GM19025 (cell line): Measurements from ENCODE around the gene VAV1.
A peak's percentile ranks its signal among the peaks of the same experiment; 100 is the strongest.
"Not testable (repeated sequence)": the region's sequence is repeated elsewhere in the genome, so short reads cannot be mapped to it uniquely, and the experiment has no call there.

Source experiments
- ATAC-seq: cut with Tn5 transposase; IDR thresholded peaks from one replicate; pipeline ENCODE4 v1.9.1; 2021; ENCODE audit warnings: mild to moderate bottlenecking, low read depth, moderate library complexity; ENCODE audit not compliant: unreplicated experiment

Gene VAV1

DNA sequence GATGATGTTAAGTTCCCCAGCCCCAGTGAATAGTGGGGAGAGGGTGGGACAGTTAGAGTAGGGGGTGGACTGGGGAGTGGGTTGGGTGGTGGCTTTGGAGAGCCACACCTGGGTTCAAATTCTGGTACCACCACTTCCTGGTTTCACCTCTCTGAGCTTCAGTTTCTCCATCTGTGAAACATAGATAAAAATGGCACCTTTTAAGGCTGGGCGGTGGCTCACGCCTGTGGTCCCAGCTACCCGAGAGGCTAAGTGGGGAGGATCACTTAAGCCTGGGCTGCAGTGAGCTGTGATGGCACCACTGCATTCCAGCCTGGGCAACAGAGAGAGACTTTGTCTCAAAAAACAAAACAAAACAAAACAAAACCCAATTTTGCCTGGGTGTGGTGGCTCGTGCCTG is 5.9 kb downstream of the VAV1 start:
- no peak for ATAC-seq

- ATAC-seq = no peak
These were observed 6.7 kb downstream of the VAV1 start for GRCh38 chr19:6779206-6779605.

DNA sequence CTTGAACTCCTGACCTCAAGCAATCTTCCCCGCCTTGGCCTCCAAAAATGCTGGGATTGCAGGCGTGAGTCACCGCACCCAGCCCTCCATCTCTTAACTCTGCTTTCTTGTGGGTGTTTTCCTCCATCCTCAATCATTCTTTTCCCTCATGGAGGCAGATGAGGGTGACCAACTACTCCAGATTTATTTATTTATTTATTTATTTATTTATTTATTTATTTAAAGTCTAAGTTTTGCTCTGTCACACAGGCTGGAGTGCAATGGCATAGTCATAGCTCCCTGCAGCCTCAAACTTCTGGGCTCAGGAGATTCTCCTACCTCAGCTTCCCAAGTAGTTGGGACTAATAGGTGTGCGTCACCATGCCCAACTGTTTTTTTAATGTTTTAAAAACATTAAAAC is 14.9 kb downstream of the VAV1 start:
- no peak for ATAC-seq

DNA sequence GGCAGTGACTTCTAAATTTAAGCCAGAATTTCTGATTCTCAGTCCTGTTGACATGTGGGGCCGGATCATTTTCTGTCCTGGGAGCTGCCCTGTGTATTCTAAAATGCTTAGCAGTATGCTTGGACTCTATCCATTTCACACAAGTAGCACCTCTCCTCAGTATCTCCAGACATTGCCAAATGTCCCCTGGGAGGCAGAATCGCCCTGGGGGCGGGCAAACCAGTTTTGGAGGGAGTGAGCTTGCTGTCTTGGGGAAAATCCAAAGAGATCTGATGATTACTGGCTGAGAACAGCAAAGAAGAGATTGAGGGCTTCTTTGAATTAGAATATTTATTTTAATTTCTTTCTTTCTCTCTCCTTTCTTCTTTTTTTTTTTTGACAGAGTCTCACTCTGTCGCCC is 16.4 kb downstream of the VAV1 start:
- ATAC-seq = no peak

DNA sequence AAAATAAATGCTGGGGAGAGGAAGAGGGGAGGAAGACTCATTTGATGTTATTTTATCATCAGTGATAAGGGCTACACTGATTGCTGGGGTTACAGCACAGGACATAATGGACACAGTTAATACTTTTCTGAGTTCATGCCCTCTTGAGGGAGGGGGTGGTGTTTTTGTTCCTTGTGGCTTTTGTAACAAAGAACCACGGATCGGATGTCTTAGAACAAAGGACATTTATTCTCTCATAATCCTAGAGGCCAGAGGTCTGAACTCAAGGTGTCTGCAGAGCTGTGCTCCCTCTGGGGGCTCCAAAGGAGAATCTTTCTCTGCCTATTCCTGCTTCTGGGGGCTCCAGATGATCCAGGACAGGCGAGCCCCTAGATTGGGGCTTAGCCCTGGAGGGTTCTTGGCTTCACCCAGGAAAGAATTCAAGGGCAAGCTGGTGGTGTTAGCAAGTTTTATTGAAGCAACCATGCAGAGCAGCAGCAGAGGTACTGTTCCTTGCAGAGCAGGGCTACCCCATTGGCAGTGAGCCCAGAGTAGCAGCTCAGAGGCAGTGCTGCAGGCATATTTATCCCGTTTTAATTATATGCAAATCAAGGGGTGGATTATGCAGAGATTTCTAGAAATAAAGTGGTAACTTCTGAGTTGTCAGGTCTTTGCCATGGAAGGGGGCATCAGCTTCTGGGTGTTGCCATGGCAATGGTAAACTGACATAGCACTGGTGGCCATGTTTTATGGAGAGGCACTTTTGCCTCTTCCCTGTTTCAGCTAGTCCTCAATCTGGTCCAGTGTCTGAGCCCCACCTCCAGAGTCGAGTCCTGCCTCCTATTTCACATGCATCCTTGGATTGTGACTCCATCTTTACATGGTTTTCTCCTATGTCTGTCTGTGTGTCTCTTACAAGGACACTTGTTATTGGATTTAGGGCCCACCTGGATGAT is 18.0 kb downstream of the VAV1 start:
- no peak for ATAC-seq

GRCh38 chr19:6791237-6791636 is 18.7 kb downstream of the VAV1 start:
- ATAC-seq = no peak

- ATAC-seq = no peak
These were observed 20.9 kb downstream of the VAV1 start for GRCh38 chr19:6793411-6793810.

DNA sequence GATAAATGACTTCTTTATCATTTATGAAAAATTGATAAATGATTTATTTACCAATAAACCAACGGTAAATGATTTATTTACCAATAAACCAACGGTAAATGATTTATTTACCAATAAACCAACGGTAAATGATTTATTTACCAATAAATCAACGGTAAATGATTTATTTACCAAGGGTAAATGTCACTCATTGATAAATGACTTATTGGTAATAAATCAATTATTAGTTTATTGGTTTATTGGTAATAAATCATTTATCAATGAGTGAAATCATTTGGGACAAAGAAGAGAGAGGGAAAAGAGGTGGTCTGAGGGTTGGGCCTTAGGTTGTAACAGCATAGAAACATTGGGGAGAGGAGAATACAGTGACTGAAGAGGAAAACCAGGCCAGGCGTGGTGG is 21.5 kb downstream of the VAV1 start:
- no peak for ATAC-seq

DNA sequence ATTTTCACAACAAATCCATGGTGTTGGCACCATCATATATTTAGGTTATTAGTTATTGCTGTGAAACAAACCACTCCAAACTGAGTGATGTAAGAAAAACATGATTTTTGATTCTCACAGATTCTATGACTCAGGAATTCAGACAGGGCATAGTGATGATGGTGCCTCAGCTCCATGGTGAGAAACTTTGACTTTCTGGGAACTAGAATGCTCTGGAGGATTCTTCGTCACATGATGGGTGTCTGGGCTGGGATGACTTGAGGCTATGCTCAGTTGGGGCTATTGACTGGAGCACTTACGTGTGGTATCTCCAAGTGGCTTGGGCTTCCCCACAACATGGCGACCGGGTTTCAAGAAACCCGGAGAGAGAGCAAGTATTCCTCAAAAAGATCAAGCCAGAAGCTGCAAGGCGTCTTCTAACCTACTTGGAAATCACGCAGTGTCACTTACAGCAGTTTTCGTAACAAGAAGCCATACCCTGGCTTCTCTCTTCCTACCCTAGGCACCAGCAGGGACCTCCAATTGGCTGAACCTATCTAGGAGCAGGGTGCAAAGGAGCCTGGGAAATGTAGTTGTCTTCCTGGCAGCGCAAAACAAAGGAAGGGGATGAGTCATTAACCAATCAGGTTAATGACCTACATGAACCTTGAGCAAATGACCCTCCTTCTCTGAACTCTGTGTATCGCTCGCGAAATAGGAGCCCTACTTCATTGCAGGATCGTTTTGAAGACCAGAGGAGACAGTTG is 22.4 kb downstream of the VAV1 start:
- ATAC-seq = no peak

GRCh38 chr19:6796278-6796677 is 23.8 kb downstream of the VAV1 start:
- no peak for ATAC-seq

GRCh38 chr19:6797646-6798045 is 25.1 kb downstream of the VAV1 start:
- ATAC-seq = no peak

DNA sequence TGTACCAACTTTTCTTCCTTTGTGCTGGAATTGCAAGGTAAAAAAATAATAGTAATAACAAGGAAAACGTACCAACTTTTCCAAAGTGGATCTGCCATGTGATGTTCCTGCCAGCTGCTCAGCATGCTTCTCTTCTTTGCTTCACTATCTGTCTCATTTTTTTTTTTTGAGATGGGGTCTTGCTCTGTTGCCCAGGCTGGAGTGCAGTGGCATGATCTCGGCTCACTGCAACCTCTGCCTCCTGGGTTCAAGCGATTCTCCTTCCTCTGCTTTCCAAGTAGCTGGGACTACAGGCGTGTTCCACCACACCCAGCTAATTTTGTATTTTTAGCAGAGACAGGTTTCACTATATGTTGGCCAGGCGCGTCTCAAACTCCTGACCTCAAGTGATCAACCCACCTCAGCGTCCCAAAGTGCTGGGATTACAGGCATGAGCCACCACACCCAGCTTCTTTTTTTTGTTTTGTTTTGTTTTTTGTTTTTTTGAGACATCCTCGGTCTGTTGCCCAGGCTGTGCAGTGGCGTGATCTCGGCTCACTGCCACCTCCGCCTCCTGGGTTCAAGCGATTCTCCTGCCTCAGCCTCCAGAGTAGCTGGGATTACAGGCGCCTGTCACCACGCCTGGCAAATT is 27.8 kb downstream of the VAV1 start:
- not testable (repeated sequence) for ATAC-seq

- no peak for ATAC-seq
These were observed 28.5 kb downstream of the VAV1 start for GRCh38 chr19:6800991-6801484.

- ATAC-seq = peak; percentile 41
These were observed 29.1 kb downstream of the VAV1 start for GRCh38 chr19:6801485-6802086.

DNA sequence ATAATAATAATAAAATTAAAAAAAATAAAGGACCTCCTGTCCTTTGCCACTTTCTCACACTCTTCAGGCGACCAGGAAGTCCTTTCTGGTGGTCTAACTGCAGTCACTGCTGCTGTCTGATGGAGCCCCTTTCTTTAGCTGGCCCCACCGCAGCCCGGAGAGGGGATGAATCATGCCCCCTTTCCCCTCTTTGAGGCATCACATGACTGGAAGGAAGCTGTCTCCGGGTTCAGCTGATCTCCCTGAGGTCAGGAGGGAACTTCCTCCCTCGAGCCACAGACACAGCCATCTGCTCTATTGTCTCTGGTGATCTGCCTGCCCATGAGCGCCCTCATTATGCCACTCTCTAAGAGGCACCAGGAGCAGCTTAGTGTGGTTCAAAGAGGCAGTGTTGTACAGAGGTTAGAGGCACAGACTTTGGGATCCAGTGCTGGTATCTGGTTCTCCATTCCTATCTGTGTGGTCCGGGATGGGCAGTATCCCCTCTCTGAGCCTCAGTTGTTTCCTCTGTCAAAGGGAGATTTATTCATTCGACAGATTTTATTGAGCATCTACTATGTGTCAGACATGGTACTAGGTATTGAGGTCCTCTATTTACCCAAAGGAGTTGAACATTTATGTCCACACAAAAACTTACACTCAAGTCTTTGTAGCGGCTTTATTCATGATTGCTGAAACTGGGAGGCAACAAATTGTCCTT is 30.0 kb downstream of the VAV1 start:
- ATAC-seq = peak; percentile 58

- no peak for ATAC-seq
These were observed 30.5 kb downstream of the VAV1 start for GRCh38 chr19:6803036-6803404.

GRCh38 chr19:6806488-6806887 is 34.0 kb downstream of the VAV1 start:
- ATAC-seq = no peak

DNA sequence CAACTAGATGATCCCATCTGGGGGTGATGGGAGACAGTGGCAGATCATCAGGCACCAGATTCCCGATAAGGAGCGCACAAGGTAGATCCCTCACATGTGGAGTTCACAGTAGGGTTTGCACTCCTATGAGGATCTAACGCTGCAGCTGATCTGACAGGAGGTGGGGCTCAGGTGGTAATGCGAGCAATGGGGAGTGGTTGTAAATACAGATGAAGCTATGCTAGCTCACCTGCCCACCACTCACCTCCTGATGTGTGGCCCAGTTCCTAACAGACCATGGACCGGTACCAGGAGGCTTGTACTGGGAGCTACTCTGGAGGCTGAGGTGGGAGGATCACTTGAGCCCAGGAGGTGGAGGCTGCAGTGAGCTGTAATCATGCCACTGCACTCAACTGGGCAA is 34.8 kb downstream of the VAV1 start:
- ATAC-seq = no peak

GRCh38 chr19:6808494-6808893 is 36.0 kb downstream of the VAV1 start:
- ATAC-seq = no peak

GRCh38 chr19:6809262-6809661 is 36.8 kb downstream of the VAV1 start:
- ATAC-seq = no peak
